Natural killer cell (primary cell): ENCODE data around the gene GPRASP3. TPM values are rescaled to one million over a fixed set of nuclear protein-coding genes. Genes with fewer than 3 reads are reported as not detected.
"Not testable (repeated sequence)": the region's sequence is repeated elsewhere in the genome, so short reads cannot be mapped to it uniquely, and the experiment has no call there.

Source experiments
- ATAC-seq, 3 donors: fragments of 150-1000 bp in 2 of 3; fragments of 200-7000 bp in 1 of 3; cut with Tn5 transposase; 1 replicate in 1 of 3; 2 replicates in 2 of 3; pipeline ENCODE4 v1.10.0; 2021; ENCODE audit warnings: mild to moderate bottlenecking in 2 of 3, moderate library complexity in 2 of 3
- DNase-seq, 2 donors: peaks; one replicate each; pipeline versions ENCODE4 v3.0.0 to v3.0.0-alpha.2; 2013 to 2021; ENCODE audit warnings: mixed read lengths in 1 of 2
- H3K27ac ChIP-seq: one replicate; pipeline ENCODE4 v1.5.1; 2013; ENCODE audit warnings: mild to moderate bottlenecking, low read length
- H3K27me3 ChIP-seq: one replicate; pipeline ENCODE4 v1.6.1; 2013; ENCODE audit warnings: low read length; ENCODE audit not compliant: control insufficient read depth, insufficient read depth
- H3K36me3 ChIP-seq: one replicate; pipeline ENCODE4 v1.6.1; 2013; ENCODE audit warnings: low read length; ENCODE audit not compliant: control insufficient read depth, insufficient read depth
- H3K4me1 ChIP-seq: one replicate; pipeline ENCODE4 v1.6.1; 2013; ENCODE audit warnings: low read length; ENCODE audit not compliant: control insufficient read depth, insufficient read depth
- H3K4me3 ChIP-seq: one replicate; pipeline ENCODE4 v1.5.1; 2013; ENCODE audit warnings: low read length
- H3K9me3 ChIP-seq: one replicate; pipeline ENCODE4 v1.6.1; 2013; ENCODE audit warnings: low read length; ENCODE audit not compliant: control insufficient read depth, insufficient read depth
- H3K27ac Mint-ChIP-seq, 2 donors: one replicate each; pipeline ENCODE4 v1.8.0; 2022; ENCODE audit warnings: mild to moderate bottlenecking in 2 of 2, mixed read lengths in 2 of 2, moderate library complexity in 1 of 2
- H3K27me3 Mint-ChIP-seq, 2 donors: one replicate each; pipeline ENCODE4 v1.8.0; 2022; ENCODE audit warnings: low read depth in 2 of 2, mixed read lengths in 2 of 2
- H3K36me3 Mint-ChIP-seq: one replicate; pipeline ENCODE4 v1.8.0; 2022; ENCODE audit warnings: mixed read lengths
- H3K4me1 Mint-ChIP-seq, 2 donors: one replicate each; pipeline ENCODE4 v1.8.0; 2022; ENCODE audit warnings: mixed read lengths in 2 of 2
- H3K4me3 Mint-ChIP-seq: one replicate; pipeline ENCODE4 v1.8.0; 2022; ENCODE audit warnings: mild to moderate bottlenecking, moderate library complexity, mixed read lengths
- H3K9me3 Mint-ChIP-seq, 2 donors: one replicate each; pipeline ENCODE4 v1.8.0; 2022; ENCODE audit warnings: mixed read lengths in 2 of 2
- WGBS: methylation state at CpG from one replicate; pipeline ENCODE4 v1.1.7; 2013; ENCODE audit warnings: missing lambda C conversion rate; ENCODE audit not compliant: insufficient coverage; 5-methylcytosine and 5-hydroxymethylcytosine counted together
- intact Hi-C: fragments of 100-400 bp; cut with micrococcal nuclease; formaldehyde crosslinking; loops from one replicate; pipeline ENCODE4 v1.14.2; 2022
- total RNA-seq, 4 donors: library from RNA; stranded (reverse); fragments of 120-200 nt in 1 of 4; gene quantifications; one replicate each; pipeline versions ENCODE4 v1.2.3 to v1.2.4, GENCODE V29; 2013 to 2022
- TF ChIP-seq, protein P1 (sequence below): fragments of 200-600 bp; IDR thresholded peaks from one replicate; pipeline ENCODE4 v1.8.0; 2022; ENCODE audit warnings: antibody characterized with exemption

GPRASP3 gene
- total RNA-seq, 3 donors from 2014 or later (not counting 1 experiment from before 2014, with no cell fraction given): 2.1 to 2.9 (median 2.6) TPM

DNA sequence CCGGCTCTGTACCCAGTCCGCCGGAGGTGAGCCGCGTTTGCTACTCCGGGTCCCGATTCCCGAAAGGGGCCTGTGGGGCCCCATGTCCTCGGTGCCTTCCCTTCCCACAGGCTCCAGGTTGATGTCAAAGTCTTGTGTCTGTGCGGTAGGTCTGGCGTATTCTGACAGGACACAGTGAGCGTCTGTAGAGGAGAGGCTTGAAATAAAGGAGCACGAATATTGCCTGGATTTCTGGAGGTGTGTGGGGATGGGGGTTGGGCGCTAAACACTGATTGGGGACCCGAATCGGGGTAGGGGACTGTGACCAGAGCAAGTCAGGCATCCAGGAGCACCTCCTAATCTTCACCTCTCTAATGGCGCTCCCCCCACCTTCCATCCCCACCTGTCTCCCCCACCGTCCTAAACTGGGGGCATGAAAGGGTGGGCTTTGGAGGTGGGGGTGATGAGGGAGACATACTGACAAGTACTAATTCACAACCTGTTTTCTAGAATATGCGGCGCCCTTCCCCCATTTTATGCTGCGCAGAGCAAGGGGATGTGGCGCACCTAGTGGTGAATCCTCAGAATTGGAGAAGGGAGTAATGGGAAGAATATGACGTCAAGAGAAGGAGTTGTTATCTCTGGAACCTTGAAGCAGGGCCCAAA is 7.4 kb upstream of the GPRASP3 start:
- ATAC-seq: peak in 2 of 3 donors; percentile 40 to 43
- Histone ChIP-seq H3K27me3 (peaks cover 10% of the 10 kb centered on the region), H3K9me3 (no peaks in the 10 kb centered on the region), H3K36me3 (no peaks in the 10 kb centered on the region), H3K27ac (no peak overlapping the region), H3K4me3 (peak overlapping the region; percentile 38), H3K4me1 (peaks cover 13% of the 10 kb centered on the region)
- Mint-ChIP-seq H3K27me3 (peaks cover 11 to 22% of the 10 kb centered on the region in 2 donors), H3K36me3 (no peaks in the 10 kb centered on the region), H3K4me3 (peak overlapping the region; percentile 74), H3K27ac (no peak overlapping the region), H3K4me1 (peaks cover 6 to 16% of the 10 kb centered on the region in 2 donors), H3K9me3 (no peaks in the 10 kb centered on the region)
- intact Hi-C loops: no loop called here
- peak in 1 of 2 donors; percentile 38 for DNase-seq
- TF ChIP-seq, protein P1, sequence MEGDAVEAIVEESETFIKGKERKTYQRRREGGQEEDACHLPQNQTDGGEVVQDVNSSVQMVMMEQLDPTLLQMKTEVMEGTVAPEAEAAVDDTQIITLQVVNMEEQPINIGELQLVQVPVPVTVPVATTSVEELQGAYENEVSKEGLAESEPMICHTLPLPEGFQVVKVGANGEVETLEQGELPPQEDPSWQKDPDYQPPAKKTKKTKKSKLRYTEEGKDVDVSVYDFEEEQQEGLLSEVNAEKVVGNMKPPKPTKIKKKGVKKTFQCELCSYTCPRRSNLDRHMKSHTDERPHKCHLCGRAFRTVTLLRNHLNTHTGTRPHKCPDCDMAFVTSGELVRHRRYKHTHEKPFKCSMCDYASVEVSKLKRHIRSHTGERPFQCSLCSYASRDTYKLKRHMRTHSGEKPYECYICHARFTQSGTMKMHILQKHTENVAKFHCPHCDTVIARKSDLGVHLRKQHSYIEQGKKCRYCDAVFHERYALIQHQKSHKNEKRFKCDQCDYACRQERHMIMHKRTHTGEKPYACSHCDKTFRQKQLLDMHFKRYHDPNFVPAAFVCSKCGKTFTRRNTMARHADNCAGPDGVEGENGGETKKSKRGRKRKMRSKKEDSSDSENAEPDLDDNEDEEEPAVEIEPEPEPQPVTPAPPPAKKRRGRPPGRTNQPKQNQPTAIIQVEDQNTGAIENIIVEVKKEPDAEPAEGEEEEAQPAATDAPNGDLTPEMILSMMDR: no peak
- 0% methylated on average over 14 of the region's 23 CpGs for WGBS

- no peak for DNase-seq
- ATAC-seq: no peak
- no peak overlapping the region for H3K4me3 Mint-ChIP-seq
- no peaks in the 10 kb centered on the region for H3K36me3 Mint-ChIP-seq
- H3K27me3 Mint-ChIP-seq: peaks cover 11 to 15% of the 10 kb centered on the region in 2 donors
- TF ChIP-seq, protein P1: no peak
- peaks cover 13% of the 10 kb centered on the region for H3K4me1 ChIP-seq
- H3K4me1 Mint-ChIP-seq: peaks cover 6 to 16% of the 10 kb centered on the region in 2 donors
- no peak overlapping the region for H3K4me3 ChIP-seq
- peaks cover 10% of the 10 kb centered on the region for H3K27me3 ChIP-seq
- H3K27ac ChIP-seq: no peak overlapping the region
- WGBS: 96% methylated on average over 6 of the region's 6 CpGs
- no peak overlapping the region for H3K27ac Mint-ChIP-seq
- H3K9me3 Mint-ChIP-seq: no peaks in the 10 kb centered on the region
- intact Hi-C loops: no loop called here
- no peaks in the 10 kb centered on the region for H3K36me3 ChIP-seq
- H3K9me3 ChIP-seq: no peaks in the 10 kb centered on the region
Observed at GRCh38 chrX:102714994-102715393, 5.5 kb upstream of the GPRASP3 start.

DNA sequence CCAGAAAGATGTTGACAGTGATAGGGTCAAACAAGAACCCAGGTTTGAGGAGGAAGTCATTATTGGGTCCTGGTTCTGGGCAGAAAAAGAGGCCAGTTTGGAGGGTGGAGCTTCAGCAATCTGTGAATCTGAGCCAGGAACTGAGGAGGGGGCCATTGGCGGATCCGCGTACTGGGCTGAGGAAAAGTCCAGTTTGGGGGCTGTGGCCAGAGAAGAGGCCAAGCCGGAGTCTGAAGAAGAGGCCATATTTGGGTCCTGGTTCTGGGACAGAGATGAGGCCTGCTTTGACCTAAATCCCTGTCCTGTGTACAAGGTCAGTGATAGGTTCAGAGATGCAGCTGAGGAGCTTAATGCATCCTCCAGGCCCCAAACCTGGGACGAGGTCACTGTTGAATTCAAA is 4.6 kb upstream of the GPRASP3 start:
- H3K9me3 Mint-ChIP-seq: no peaks in the 10 kb centered on the region
- Histone ChIP-seq H3K36me3 (no peaks in the 10 kb centered on the region), H3K9me3 (no peaks in the 10 kb centered on the region), H3K4me1 (peaks cover 17% of the 10 kb centered on the region), H3K4me3 (no peak overlapping the region), H3K27ac (no peak overlapping the region), H3K27me3 (peaks cover 10% of the 10 kb centered on the region)
- H3K27ac Mint-ChIP-seq: no peak overlapping the region
- peaks cover 5 to 9% of the 10 kb centered on the region in 2 donors for H3K27me3 Mint-ChIP-seq
- no peak for ATAC-seq
- no peak for DNase-seq
- H3K36me3 Mint-ChIP-seq: no peaks in the 10 kb centered on the region
- intact Hi-C loops: no loop called here
- TF ChIP-seq, protein P1: no peak
- 95% methylated on average over 5 of the region's 5 CpGs for WGBS
- peaks cover 13 to 24% of the 10 kb centered on the region in 2 donors for H3K4me1 Mint-ChIP-seq
- no peak overlapping the region for H3K4me3 Mint-ChIP-seq

- H3K36me3 Mint-ChIP-seq, H3K9me3 Mint-ChIP-seq, ATAC-seq, H3K27me3 ChIP-seq, intact Hi-C loops, DNase-seq, H3K9me3 ChIP-seq, H3K27ac ChIP-seq, H3K27me3 Mint-ChIP-seq, H3K4me1 Mint-ChIP-seq, H3K36me3 ChIP-seq, H3K4me1 ChIP-seq: not testable (repeated sequence)
- H3K4me3 ChIP-seq: peak overlapping the region; percentile 45
- H3K4me3 Mint-ChIP-seq: peak overlapping the region; percentile 94
- 79% methylated on average over 2 of the region's 7 CpGs for WGBS
- H3K27ac Mint-ChIP-seq: peak overlapping the region in 1 of 2 donors; percentile 88
Observed at GRCh38 chrX:102721169-102721506, 595 bp downstream of the GPRASP3 start.
